Retinal pigment epithelial cell (primary cell): ENCODE results near the gene THEM5.

Experiments used
- DNase-seq: peaks from one replicate; pipeline ENCODE4 v3.0.0-alpha.2; 2010; ENCODE audit warnings: low read depth
- H3K4me3 ChIP-seq: 2 replicates; pipeline ENCODE4 v1.5.1; 2011; ENCODE audit warnings: mild to moderate bottlenecking, low read length, control low read depth, moderate library complexity
- CTCF ChIP-seq: conservative IDR thresholded peaks from 2 replicates; pipeline ENCODE4 v1.5.1; 2011; ENCODE audit warnings: low read depth, low read length, control low read depth, inconsistent platforms

THEM5 gene

GRCh38 chr1:151834239-151834638, 19.3 kb downstream of the THEM5 start:
- DNase-seq: no peak
- TF ChIP-seq CTCF: no peak
- H3K4me3 ChIP-seq: no peak overlapping the region

- no peak for DNase-seq
- H3K4me3 ChIP-seq: no peak overlapping the region
- TF ChIP-seq CTCF: no peak
Measured at GRCh38 chr1:151833172-151833900, 20.2 kb downstream of the THEM5 start.

- TF ChIP-seq CTCF: no peak
- no peak overlapping the region for H3K4me3 ChIP-seq
- peak; percentile 52 for DNase-seq
Measured at GRCh38 chr1:151832318-151832980, 21.1 kb downstream of the THEM5 start.

GRCh38 chr1:151831605-151832004, 21.9 kb downstream of the THEM5 start, which contains the start of gene RORC:
Gene RORC (minus strand): TSS chr1:151831802. CDS start chr1:151831764, 38 bp downstream.
- DNase-seq: no peak
- no peak within 1 kb of the TSS for H3K4me3 ChIP-seq
- no peak for TF ChIP-seq CTCF

GRCh38 chr1:151831256-151831591, 22.3 kb downstream of the THEM5 start:
- no peak overlapping the region for H3K4me3 ChIP-seq
- DNase-seq: no peak
- TF ChIP-seq CTCF: no peak

- H3K4me3 ChIP-seq: no peak overlapping the region
- TF ChIP-seq CTCF: no peak
- DNase-seq: no peak
Measured at GRCh38 chr1:151830055-151830454, 23.5 kb downstream of the THEM5 start.

- no peak for TF ChIP-seq CTCF
- no peak overlapping the region for H3K4me3 ChIP-seq
- no peak for DNase-seq
Measured at GRCh38 chr1:151829352-151830046, 24.0 kb downstream of the THEM5 start.
